Stimulated activated CD8-positive, alpha-beta memory T cell treated with anti-CD3 and anti-CD28 coated beads, Interleukin-12 subunit alpha, Interleukin-12 subunit beta, amount 100 ng/mL, for 4 hours (primary cell): Measurements from ENCODE around the gene RBMS3.

Experiments
- DNase-seq: peaks from one replicate; pipeline ENCODE4 v3.0.0-alpha.2; 2020; ENCODE audit warnings: low read depth

Gene RBMS3

GRCh38 chr3:29942297-29942696, 661.4 kb downstream of the RBMS3 start:
- no peak for DNase-seq

GRCh38 chr3:29949131-29949530, 668.3 kb downstream of the RBMS3 start:
- DNase-seq: no peak

- DNase-seq: no peak
Observed at GRCh38 chr3:29949940-29950616, 669.2 kb downstream of the RBMS3 start.

- no peak for DNase-seq
Observed at GRCh38 chr3:29952431-29952830, 671.6 kb downstream of the RBMS3 start.

GRCh38 chr3:29955413-29955812, 674.5 kb downstream of the RBMS3 start:
- no peak for DNase-seq

- DNase-seq: no peak
Observed at GRCh38 chr3:29958816-29959215, 677.9 kb downstream of the RBMS3 start.

GRCh38 chr3:29971895-29972294, 691.0 kb downstream of the RBMS3 start:
- DNase-seq: no peak

- no peak for DNase-seq
Observed at GRCh38 chr3:29972320-29972993, 691.6 kb downstream of the RBMS3 start.

GRCh38 chr3:29973763-29974162, 692.9 kb downstream of the RBMS3 start:
- DNase-seq: no peak

GRCh38 chr3:29976871-29977270, 696.0 kb downstream of the RBMS3 start:
- no peak for DNase-seq

- DNase-seq: no peak
Observed at GRCh38 chr3:29977360-29977759, 696.5 kb downstream of the RBMS3 start.

- no peak for DNase-seq
Observed at GRCh38 chr3:29978036-29978435, 697.2 kb downstream of the RBMS3 start.

GRCh38 chr3:29991198-29991597, 710.3 kb downstream of the RBMS3 start:
- DNase-seq: no peak

- no peak for DNase-seq
Observed at GRCh38 chr3:30002797-30003196, 721.9 kb downstream of the RBMS3 start.

GRCh38 chr3:30003741-30004140, 722.9 kb downstream of the RBMS3 start:
- no peak for DNase-seq

GRCh38 chr3:30004481-30004880, 723.6 kb downstream of the RBMS3 start:
- no peak for DNase-seq

- no peak for DNase-seq
Observed at GRCh38 chr3:30006111-30006510, 725.2 kb downstream of the RBMS3 start.

- no peak for DNase-seq
Observed at GRCh38 chr3:30007668-30008067, 726.8 kb downstream of the RBMS3 start.

- no peak for DNase-seq
Observed at GRCh38 chr3:30011237-30011803, 730.4 kb downstream of the RBMS3 start.

GRCh38 chr3:30012941-30013543, 732.2 kb downstream of the RBMS3 start:
- no peak for DNase-seq

GRCh38 chr3:30017901-30018300, 737.0 kb downstream of the RBMS3 start:
- no peak for DNase-seq

GRCh38 chr3:30020380-30020779, 739.5 kb downstream of the RBMS3 start:
- DNase-seq: no peak

GRCh38 chr3:30024466-30024865, 743.6 kb downstream of the RBMS3 start:
- DNase-seq: no peak
